Mucosa of rectum (tissue), 2 donors: ENCODE data around the gene GMPR.

ENCODE experiments used
- H3K27ac ChIP-seq, 2 donors: one replicate each; pipeline ENCODE4 v1.7.0; 2013; ENCODE audit warnings: inconsistent platforms in 2 of 2, low read depth in 2 of 2, low read length in 2 of 2
- H3K27me3 ChIP-seq, 2 donors: one replicate each; pipeline ENCODE4 v1.7.0; 2013; ENCODE audit warnings: low read length in 2 of 2; ENCODE audit not compliant: control insufficient read depth in 2 of 2, insufficient read depth in 2 of 2
- H3K36me3 ChIP-seq, 2 donors: one replicate each; pipeline ENCODE4 v1.7.0; 2013; ENCODE audit warnings: low read length in 2 of 2; ENCODE audit not compliant: control insufficient read depth in 2 of 2, insufficient read depth in 2 of 2
- H3K4me1 ChIP-seq, 2 donors: one replicate each; pipeline ENCODE4 v1.7.0; 2013; ENCODE audit warnings: low read length in 2 of 2, mild to moderate bottlenecking in 1 of 2; ENCODE audit not compliant: control insufficient read depth in 2 of 2, insufficient read depth in 2 of 2
- H3K4me3 ChIP-seq, 2 donors: one replicate each; pipeline ENCODE4 v1.7.0; 2013; ENCODE audit warnings: low read length in 2 of 2
- H3K9ac ChIP-seq, 2 donors: one replicate each; pipeline ENCODE4 v1.7.0; 2013; ENCODE audit warnings: low read length in 2 of 2, low read depth in 1 of 2, mild to moderate bottlenecking in 1 of 2
- H3K9me3 ChIP-seq, 2 donors: one replicate each; pipeline ENCODE4 v1.7.0; 2013; ENCODE audit warnings: low read length in 2 of 2; ENCODE audit not compliant: control insufficient read depth in 2 of 2
- donor health status: healthy.
- donor health status: Normal muscosa, but diverticular disease.

GMPR gene

DNA sequence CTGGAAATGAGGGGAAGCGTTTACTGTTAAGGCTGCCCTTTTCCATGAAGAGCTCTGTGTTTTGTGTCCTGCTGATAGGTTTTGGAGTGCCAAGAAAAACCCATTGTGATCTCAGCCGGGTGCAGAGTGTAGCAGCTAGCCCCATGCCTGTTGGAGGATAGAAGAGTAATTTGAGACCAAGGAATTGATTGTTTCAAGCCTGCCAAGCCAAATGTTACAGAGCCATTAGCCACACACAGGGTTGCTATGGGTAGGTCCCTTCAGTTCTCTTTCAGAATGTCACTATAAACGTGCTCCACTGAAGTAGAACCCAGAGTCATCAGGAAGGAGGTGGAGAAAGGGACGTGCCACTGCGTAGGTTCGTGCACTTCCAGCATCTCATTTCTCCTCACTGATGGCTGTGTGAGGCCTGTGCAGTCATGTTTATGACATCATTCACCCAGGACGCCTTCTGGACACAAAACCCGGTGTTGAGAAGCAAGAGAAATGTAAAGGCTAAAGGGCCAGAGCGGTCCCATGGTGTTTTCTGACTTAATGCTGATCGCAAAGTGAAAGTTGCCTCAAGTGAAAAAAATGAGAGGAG lies 6.6 kb downstream of the GMPR start:
- no peak overlapping the region for H3K4me3 ChIP-seq

DNA sequence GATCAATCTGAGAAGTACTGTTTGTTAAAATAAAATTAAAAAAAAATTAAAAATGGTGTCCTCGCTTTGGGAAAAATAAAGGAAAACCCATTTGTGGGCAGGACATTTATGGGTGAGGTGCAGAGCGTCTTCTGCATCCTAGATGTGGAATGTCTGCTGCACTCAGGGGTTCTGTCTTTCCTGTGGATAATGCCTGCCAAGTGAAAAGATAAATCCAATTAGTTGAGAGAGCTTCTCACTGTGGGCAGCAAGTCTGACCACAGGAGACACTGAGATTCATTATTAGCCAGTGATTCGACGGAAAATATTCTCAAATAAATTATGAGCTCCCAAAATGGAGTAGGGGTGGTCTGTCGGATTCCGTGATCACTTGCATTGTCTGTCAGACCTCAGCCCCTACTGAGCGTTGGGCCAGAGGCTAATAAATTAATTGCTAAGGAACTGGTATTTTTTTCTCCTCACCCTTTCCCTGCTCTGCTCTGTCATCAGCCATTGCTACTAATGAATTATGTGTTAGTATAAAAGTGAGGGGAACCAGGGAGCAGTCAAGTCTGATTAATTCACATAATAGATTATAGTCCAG lies 10.0 kb downstream of the GMPR start:
- no peak overlapping the region for H3K4me3 ChIP-seq
- H3K27ac ChIP-seq, result no peak overlapping the region
- no peak overlapping the region for H3K9ac ChIP-seq
- H3K36me3 ChIP-seq, result no peaks in the 10 kb centered on the region
- no peaks in the 10 kb centered on the region for H3K9me3 ChIP-seq
- H3K4me1 ChIP-seq, result no peaks in the 10 kb centered on the region
- H3K27me3 ChIP-seq, result no peaks in the 10 kb centered on the region

More for the DNA sequence above, 6.6 kb downstream of the GMPR start:
- no peaks in the 10 kb centered on the region for H3K9me3 ChIP-seq
- H3K9ac ChIP-seq, result no peak overlapping the region
- H3K27me3 ChIP-seq, result no peaks in the 10 kb centered on the region
- no peak overlapping the region for H3K27ac ChIP-seq
- H3K4me1 ChIP-seq, result no peaks in the 10 kb centered on the region
- H3K36me3 ChIP-seq, result no peaks in the 10 kb centered on the region

DNA sequence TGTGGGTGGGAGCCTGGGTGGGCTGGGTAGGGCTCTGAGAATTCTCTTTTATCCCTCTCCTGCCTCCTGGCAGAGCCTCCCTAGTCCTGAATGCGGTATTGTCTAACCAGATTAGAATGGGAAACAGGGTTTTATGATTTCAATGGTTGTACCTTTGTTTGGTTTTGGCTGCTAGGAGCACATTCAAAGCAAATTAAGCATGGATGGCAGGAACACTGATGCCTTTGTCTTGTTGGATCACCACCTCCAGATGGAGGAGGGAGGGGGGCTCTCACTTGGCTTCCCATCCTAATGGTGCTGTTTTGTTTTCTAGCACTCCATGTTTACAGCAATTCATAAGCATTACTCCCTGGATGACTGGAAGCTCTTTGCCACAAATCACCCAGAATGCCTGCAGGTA lies 11.6 kb downstream of the GMPR start:
- H3K4me3 ChIP-seq, result no peak overlapping the region
- H3K4me1 ChIP-seq, result no peaks in the 10 kb centered on the region
- no peaks in the 10 kb centered on the region for H3K9me3 ChIP-seq
- H3K27me3 ChIP-seq, result no peaks in the 10 kb centered on the region
- H3K36me3 ChIP-seq, result no peaks in the 10 kb centered on the region
- no peak overlapping the region for H3K9ac ChIP-seq
- H3K27ac ChIP-seq, result no peak overlapping the region

DNA sequence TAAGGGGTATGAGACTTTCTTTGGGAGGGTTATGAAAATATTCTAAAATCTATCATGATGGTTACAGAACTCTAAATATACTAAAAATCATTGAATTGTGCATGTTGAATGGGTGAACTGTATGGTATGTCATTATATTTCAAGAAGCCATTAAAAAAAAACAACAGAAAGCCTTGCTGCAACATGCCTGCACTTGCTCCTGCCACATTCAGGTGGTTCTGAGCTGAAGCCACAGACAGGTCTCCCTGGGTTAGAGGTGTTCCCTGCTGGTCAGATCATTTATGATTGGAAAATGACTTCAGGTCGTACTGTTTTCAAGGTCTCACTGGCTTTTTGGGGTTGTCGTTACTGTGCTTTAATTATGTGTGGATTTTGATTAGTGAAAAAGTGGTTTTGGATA lies 13.3 kb downstream of the GMPR start:
- H3K4me3 ChIP-seq, result no peak overlapping the region
- no peaks in the 10 kb centered on the region for H3K36me3 ChIP-seq
- H3K9me3 ChIP-seq, result no peaks in the 10 kb centered on the region
- H3K27me3 ChIP-seq, result no peaks in the 10 kb centered on the region
- no peak overlapping the region for H3K27ac ChIP-seq
- no peak overlapping the region for H3K9ac ChIP-seq
- H3K4me1 ChIP-seq, result no peaks in the 10 kb centered on the region

DNA sequence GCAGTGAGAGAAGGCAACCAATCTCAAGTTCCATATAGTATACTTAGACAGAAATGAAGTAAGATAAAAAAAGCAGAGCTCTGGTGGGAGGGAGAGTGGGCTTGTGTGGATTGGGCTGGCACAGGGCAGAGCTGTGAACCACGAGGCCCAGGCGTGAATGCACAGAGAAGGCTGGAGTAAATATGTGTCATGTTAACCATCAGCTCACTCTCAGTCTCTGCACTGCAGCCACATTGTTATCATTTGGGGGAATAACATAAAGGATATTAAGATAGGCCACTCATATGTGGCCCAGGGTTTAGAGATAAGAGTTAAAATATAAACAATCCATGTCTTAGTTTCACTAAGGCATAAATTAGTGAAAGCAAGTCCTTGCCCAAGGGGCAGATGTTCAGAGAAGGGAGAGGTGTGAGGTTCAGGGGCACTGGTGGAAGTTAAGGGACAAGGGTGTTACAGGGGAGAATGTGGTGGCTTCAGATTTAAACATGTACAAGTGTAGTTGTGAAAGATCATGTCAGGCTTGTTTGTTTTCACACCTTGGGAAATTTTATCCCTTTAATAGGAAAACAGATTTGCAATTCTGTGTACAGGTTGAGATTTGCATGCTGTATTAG lies 14.4 kb downstream of the GMPR start:
- no peak overlapping the region for H3K27ac ChIP-seq
- no peak overlapping the region for H3K4me3 ChIP-seq
- no peaks in the 10 kb centered on the region for H3K4me1 ChIP-seq
- H3K27me3 ChIP-seq, result no peaks in the 10 kb centered on the region
- H3K36me3 ChIP-seq, result no peaks in the 10 kb centered on the region
- no peak overlapping the region for H3K9ac ChIP-seq
- no peaks in the 10 kb centered on the region for H3K9me3 ChIP-seq

DNA sequence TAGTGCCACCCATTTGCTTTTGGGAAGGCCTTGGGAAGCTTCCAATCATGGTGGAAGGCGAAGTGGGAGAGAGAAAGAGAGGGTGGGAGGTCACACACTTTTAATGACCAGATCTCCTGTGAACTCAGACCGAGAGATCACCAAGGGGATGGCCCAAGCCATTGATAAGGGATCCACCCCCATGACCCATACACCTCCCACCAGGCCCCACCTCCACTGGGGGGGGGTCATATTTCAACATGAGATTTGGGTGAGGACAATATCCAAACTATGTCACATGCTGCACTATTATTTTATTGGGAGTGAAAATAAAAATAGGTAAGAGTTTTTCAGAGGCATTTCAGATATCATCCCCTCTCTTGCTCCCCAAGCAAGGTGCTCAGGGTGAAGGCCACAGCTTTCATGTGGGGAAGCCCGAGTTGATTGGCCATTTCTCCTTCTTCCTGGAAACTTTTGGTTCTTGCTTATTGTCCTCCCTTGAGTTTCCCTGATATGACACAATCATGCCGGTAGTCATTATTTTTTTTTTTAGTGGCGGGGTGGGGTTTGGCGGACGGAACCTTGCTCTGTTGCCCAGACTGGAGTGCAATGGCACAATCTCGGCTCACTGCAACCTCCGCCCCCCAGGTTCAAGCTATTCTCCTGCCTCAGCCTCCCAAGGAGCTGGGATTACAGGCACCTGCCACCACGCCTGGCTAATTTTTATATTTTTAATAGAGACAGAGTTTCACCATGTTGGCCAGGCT lies 15.2 kb downstream of the GMPR start:
- no peaks in the 10 kb centered on the region for H3K36me3 ChIP-seq
- no peak overlapping the region for H3K27ac ChIP-seq
- H3K4me3 ChIP-seq, result no peak overlapping the region
- no peaks in the 10 kb centered on the region for H3K4me1 ChIP-seq
- no peak overlapping the region for H3K9ac ChIP-seq
- H3K9me3 ChIP-seq, result no peaks in the 10 kb centered on the region
- H3K27me3 ChIP-seq, result no peaks in the 10 kb centered on the region

DNA sequence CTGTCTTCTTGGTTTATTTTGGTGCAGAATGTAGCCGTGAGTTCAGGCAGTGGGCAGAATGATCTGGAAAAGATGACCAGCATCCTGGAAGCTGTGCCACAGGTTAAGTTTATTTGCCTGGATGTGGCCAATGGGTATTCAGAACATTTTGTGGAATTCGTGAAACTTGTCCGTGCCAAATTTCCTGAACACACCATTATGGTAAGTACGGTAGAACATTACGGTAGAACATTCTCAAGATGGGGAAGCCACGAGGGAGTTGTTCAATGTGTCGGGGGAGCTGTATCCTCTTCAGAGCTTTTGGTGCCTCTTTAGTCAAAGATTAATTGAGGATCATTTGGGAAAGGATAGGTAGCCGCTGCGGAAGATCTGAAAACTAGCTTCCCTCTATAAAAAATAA lies 16.1 kb downstream of the GMPR start:
- Histone ChIP-seq H3K36me3 (no peaks in the 10 kb centered on the region), H3K9ac (no peak overlapping the region), H3K4me3 (no peak overlapping the region), H3K27ac (no peak overlapping the region), H3K4me1 (no peaks in the 10 kb centered on the region), H3K27me3 (no peaks in the 10 kb centered on the region), H3K9me3 (no peaks in the 10 kb centered on the region)

DNA sequence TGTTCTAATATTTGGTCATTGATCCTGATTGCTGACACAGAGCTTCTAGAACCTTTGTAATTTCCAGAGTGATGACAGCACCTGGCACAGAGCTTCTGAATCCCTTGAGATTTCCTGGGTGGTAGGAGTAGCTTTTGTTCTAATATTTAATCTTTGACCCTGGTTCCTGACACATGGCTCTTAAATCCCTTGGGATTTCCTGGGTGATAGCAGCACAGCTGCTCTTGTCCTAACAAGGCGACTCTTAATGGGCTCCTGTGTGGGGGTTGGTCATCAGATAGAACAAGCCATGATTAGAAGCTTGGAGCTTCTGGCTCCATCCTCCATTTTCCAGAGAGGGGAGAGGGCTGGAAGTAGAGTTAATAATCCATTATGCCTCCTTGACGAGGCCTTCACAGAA lies 18.4 kb downstream of the GMPR start:
- Histone ChIP-seq H3K4me1 (no peaks in the 10 kb centered on the region), H3K27ac (no peak overlapping the region), H3K36me3 (no peaks in the 10 kb centered on the region), H3K9ac (no peak overlapping the region), H3K27me3 (no peaks in the 10 kb centered on the region), H3K9me3 (no peaks in the 10 kb centered on the region), H3K4me3 (no peak overlapping the region)

DNA sequence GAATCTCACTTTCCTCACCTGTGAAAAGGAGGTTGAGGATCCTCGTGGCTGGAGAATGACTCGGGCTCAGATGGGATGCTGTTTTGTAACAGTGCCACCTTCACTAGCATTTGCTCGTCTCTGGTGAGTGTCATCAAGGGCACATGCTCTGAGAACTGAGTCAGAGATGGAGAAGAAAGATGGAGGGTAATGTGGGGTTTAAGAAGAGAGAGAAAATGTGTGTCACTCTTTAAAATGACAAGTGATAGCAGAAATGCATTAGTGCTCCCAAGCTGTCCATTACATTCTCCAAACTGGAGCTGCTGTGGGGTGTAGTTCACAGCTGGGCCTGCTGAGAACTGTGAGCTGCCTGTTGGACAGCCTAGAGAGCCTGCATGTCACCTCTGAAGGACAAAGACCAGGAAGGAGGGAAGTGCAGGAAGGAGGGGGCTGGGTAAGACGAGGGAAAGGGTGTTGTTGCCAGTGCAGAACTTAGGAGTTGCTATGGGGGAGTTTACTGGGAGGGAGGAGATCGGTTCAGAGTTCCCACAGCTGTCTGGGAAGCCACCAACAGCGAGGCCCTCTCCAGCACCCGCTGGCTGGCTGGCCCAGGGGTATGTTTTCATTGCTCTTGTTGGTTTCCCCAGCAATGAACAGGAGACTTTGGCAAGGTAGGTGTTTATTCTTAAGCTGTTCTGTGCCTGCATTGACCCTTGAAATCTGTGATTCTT lies 19.8 kb downstream of the GMPR start:
- H3K4me3 ChIP-seq, result no peak overlapping the region
- H3K27me3 ChIP-seq, result no peaks in the 10 kb centered on the region
- no peak overlapping the region for H3K9ac ChIP-seq
- H3K36me3 ChIP-seq, result no peaks in the 10 kb centered on the region
- no peaks in the 10 kb centered on the region for H3K9me3 ChIP-seq
- no peaks in the 10 kb centered on the region for H3K4me1 ChIP-seq
- no peak overlapping the region for H3K27ac ChIP-seq

DNA sequence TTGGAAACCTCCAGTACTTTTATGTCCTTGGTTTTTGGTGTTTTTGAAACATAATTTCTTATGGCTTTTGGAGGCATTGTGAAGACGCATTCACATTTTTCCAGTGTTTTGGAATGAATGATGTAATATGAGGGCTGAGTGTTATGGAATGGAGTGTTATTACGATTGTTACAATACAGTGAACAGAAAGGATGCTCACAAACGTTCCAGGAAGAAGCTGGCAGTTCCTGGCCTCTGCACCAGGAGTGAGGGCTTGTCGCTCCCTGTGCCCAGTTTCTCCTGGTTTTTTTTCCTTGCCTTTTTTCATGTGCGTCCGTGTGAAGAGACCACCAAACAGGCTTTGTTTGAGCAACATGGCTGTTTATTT lies 20.3 kb downstream of the GMPR start:
- H3K27ac ChIP-seq, result no peak overlapping the region
- H3K4me1 ChIP-seq, result no peaks in the 10 kb centered on the region
- H3K4me3 ChIP-seq, result no peak overlapping the region
- H3K27me3 ChIP-seq, result no peaks in the 10 kb centered on the region
- no peaks in the 10 kb centered on the region for H3K9me3 ChIP-seq
- H3K9ac ChIP-seq, result no peak overlapping the region
- H3K36me3 ChIP-seq, result no peaks in the 10 kb centered on the region
